Stimulated activated CD4-positive, alpha-beta T cell treated with anti-CD3 and anti-CD28 coated beads, Interleukin-1b, Interleukin-23, amount 100 ng/mL, for 4 hours (primary cell): ENCODE data around the gene ACY1.
A peak's percentile ranks its signal among the peaks of the same experiment; 100 is the strongest.

Source experiments
- DNase-seq, 2 donors: peaks; one replicate each; pipeline ENCODE4 v3.0.0-alpha.2; 2020; ENCODE audit warnings: low read depth in 2 of 2

ACY1 gene

GRCh38 chr3:51963951-51964451, 19.3 kb upstream of the ACY1 start:
- no peak for DNase-seq

GRCh38 chr3:51964521-51964920, 18.8 kb upstream of the ACY1 start:
- DNase-seq, result no peak

GRCh38 chr3:51966016-51966415, 17.3 kb upstream of the ACY1 start:
- no peak for DNase-seq

- DNase-seq, result no peak
Measured at GRCh38 chr3:51966486-51966885, 16.8 kb upstream of the ACY1 start.

GRCh38 chr3:51966922-51967383, 16.4 kb upstream of the ACY1 start:
- no peak for DNase-seq

- DNase-seq, result no peak
Measured at GRCh38 chr3:51967384-51968169, 15.8 kb upstream of the ACY1 start, which contains the start of gene PCBP4. TSS of gene PCBP4 (minus strand) at chr3:51967454. CDS start at chr3:51961240, 6,214 bp downstream.

GRCh38 chr3:51968170-51968775, 15.1 kb upstream of the ACY1 start:
- DNase-seq, result no peak

- DNase-seq, result no peak
Measured at GRCh38 chr3:51968883-51969678, 14.3 kb upstream of the ACY1 start.

GRCh38 chr3:51969841-51970240, 13.5 kb upstream of the ACY1 start:
- no peak for DNase-seq

- no peak for DNase-seq
Measured at GRCh38 chr3:51970606-51971300, 12.6 kb upstream of the ACY1 start.

GRCh38 chr3:51971350-51971749, 12.0 kb upstream of the ACY1 start:
- no peak for DNase-seq

GRCh38 chr3:51974277-51974962, 8.9 kb upstream of the ACY1 start:
- no peak for DNase-seq

GRCh38 chr3:51974963-51975851, 8.1 kb upstream of the ACY1 start, which contains the start of gene ABHD14A:
TSS of gene ABHD14A (plus strand) at chr3:51975064. CDS start at chr3:51975136, 72 bp downstream.
- peak in 1 of 2 donors; percentile 64 for DNase-seq

GRCh38 chr3:51975852-51976549, 7.3 kb upstream of the ACY1 start:
- DNase-seq, result no peak

- no peak for DNase-seq
Measured at GRCh38 chr3:51977446-51978142, 5.7 kb upstream of the ACY1 start.

GRCh38 chr3:51978143-51978502, 5.2 kb upstream of the ACY1 start:
- no peak for DNase-seq

GRCh38 chr3:51980253-51980652, 3.1 kb upstream of the ACY1 start:
- DNase-seq, result no peak

- no peak for DNase-seq
Measured at GRCh38 chr3:51982352-51982837, 940 bp upstream of the ACY1 start.
